CD4-positive, alpha-beta T cell treated with Interleukin-6 for 4 hours (primary cell): ENCODE data around the gene CHST14.

ENCODE experiments used
- DNase-seq: peaks from one replicate; pipeline ENCODE4 v3.0.0-alpha.2; 2020; ENCODE audit warnings: mixed read lengths

The CHST14 gene

GRCh38 chr15:40464595-40465185 is 6.1 kb upstream of the CHST14 start:
- no peak for DNase-seq

DNA sequence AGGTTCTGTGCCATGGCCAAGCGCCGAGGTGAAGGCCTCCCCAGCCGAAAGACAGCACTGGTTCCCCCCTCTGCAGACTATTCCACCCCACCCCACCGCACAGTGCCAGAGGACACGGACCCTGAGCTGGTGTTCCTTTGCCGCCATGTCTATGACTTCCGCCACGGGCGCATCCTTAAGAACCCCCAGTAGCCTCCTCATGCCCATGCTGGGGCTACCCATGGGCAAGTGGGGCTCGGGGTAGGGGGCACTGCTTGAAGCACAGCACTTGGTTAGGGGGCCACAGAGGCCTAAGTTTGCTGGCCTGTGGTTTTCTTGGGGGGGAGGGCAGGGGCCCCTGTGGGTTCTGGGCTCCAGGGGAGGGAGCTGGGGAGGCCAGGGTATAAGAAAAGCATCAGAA is 4.8 kb upstream of the CHST14 start:
- no peak for DNase-seq

GRCh38 chr15:40466426-40467260 is 4.1 kb upstream of the CHST14 start:
- DNase-seq: no peak

GRCh38 chr15:40467261-40467615 is 3.5 kb upstream of the CHST14 start:
- DNase-seq: no peak

DNA sequence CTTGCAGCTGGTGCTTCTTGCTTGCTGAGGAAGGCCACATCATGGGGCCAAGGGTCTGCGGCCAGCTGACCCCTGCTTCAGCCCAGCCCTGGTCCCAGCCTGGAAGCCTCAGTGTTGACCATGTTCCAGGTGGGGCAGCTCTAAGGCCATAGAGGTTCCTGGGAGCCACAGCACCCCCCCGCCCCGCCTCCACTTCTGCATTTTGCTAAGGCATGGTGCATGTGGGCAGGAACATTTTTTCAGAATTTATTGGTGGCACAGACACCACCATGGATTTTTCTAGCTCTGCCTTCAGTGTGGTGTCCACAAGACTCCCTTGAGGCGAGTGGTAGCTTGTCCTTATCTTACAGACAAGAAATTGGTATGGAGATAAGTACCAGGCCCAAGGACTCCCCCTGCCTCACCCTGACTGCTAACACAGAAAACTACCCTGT is 1.9 kb upstream of the CHST14 start:
- DNase-seq: no peak

GRCh38 chr15:40469776-40470390 is 901 bp upstream of the CHST14 start:
- DNase-seq: no peak

- DNase-seq: no peak
Measured at GRCh38 chr15:40471105-40471807, 472 bp downstream of the CHST14 start.

- peak; percentile 33 for DNase-seq
Measured at GRCh38 chr15:40471808-40472150, 995 bp downstream of the CHST14 start.

GRCh38 chr15:40472171-40472727 is 1.5 kb downstream of the CHST14 start:
- DNase-seq: no peak

- no peak for DNase-seq
Measured at GRCh38 chr15:40474581-40474980, 3.8 kb downstream of the CHST14 start.

- no peak for DNase-seq
Measured at GRCh38 chr15:40477642-40478327, 7.0 kb downstream of the CHST14 start.

GRCh38 chr15:40479024-40479423 is 8.2 kb downstream of the CHST14 start:
- DNase-seq: no peak

GRCh38 chr15:40481341-40482074 is 10.7 kb downstream of the CHST14 start:
- no peak for DNase-seq

GRCh38 chr15:40483919-40484318 is 13.1 kb downstream of the CHST14 start:
- no peak for DNase-seq

DNA sequence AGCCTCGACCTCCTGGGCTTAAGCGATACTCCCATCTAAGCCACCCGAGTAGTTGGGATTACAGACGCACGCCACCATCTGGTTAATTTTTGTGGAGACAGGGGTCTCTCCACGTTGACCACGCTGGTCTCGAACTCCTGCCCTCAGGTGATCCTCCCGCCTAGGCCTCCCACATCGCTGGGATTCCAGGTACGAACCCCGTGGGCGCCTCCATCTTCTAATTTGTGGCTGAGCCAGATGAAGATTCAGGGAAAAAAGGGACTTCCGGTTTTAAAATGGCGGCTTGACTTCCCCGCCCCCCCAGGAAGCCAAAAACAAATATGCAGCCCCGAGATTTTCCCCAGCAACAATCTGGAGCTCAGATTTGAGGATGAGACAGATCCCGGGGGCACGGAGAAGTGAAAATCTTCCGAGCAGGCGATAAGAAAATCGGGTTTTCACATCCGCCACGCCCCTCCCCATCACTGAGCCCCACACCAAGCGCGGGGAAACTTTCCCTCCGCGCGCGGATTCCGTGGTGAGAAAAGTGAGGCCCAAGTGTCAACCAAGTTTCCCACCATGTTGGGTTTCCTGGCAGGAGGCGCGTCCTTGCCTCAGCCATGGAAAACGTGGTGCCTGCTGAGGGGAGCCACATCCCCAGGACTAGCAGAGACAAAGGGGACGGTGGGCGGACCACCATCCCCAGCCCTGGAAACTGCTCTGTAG is 15.4 kb downstream of the CHST14 start:
- no peak for DNase-seq

DNA sequence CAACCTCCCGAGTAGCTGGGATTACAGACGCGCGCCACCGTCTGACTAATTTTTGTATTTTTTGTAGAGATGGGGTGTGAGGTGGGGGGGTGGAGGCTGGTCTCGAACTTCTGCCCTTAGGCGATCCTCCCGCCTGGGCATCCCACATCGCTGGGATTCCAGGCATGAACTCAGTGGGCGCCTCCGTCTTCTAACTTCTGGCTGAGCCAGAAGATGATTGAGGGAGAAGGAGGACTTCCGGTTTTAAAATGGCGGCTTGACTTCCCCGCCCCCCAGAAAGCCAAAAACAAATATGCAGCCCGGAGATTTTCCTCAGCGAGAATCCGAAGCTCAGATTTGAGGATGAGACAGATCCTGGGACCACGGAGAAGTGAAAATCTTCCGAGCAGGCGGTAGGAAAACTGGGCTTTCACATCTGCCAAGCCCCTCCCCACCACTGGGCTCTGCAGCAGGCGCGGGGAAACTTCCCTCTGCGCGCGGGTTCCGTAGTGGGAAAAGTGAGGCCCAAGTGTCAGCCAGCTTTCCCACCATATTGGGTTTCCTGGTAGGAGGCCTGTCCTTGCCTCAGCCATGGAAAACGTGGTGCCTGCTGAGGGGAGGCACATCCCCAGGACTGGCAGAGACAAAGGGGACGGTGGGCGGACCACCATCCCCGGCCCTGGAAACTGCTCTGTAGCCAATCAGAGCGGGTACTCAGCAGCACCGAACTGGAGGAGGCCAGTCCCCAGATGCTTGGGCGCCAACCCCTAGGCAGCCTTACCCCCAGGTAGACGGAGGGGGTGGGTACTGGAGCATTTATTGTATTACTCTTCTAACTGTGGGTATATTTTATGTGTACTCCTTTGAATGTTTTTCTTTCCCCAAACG is 17.3 kb downstream of the CHST14 start:
- DNase-seq: no peak

- DNase-seq: no peak
Measured at GRCh38 chr15:40489274-40490175, 18.7 kb downstream of the CHST14 start.

DNA sequence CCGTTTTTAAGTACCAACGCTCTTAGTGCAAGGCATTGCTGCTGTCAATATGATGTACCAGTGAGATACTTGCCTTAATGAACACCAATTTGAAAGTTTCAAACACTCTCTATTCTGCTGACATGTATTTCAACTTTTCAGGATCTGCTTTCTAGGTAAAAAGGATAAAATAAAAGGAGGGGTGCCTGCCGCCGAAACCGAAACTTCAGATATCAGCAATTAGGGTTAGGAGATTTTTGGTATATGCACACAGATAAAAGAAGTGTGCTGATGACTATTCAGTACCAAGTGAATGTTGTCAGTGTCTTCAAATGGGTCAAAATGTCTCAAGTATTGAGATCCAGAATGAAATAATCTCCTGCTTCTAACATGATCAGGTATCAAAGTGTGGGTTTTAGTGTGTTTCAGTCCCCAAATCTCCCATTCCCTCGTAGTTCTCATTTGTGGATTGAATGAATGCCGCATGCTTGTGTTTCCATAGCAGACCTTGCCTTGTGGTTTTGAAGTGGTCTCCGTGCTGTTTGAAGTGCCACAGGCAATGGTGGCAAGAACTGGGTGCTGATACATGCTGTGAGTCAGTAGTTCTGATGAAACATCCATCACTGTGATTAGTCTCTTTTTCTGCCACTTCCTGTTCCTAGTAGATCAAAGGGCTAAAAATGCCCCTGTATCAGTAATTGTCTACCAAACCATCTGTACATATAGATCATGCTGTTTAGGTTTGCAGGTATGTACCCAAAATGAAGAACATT is 22.5 kb downstream of the CHST14 start:
- peak; percentile 63 for DNase-seq
